PC-9 (cell line): Measurements from ENCODE around the gene RPS29. TPM values are rescaled to one million over a fixed set of nuclear protein-coding genes. Genes with fewer than 3 reads are reported as not detected.

ENCODE experiments used
- Bru-seq: library from RNA; stranded (reverse); fragments of 400-500 nt; gene quantifications from one replicate; lab custom pipeline; 2021; lab: Mats Ljungman, UMichigan
- BruChase-seq, 2 experiments: library from RNA; stranded (reverse); fragments of 400-500 nt; gene quantifications; one replicate each; lab custom pipeline; 2021; lab: Mats Ljungman, UMichigan
- BruUV-seq: library from RNA; stranded (reverse); fragments of 400-500 nt; replicated peaks from 2 replicates; lab custom pipeline; 2021; lab: Mats Ljungman, UMichigan
- CTCF ChIA-PET: fragments of 300-600 bp; sonication (Branson Sonifier 250); formaldehyde crosslinking; loops from one replicate; lab custom pipeline; 2022; ENCODE audit warnings: antibody characterized with exemption; lab: Charles Lee
- POLR2A ChIA-PET: fragments of 300-600 bp; sonication (Branson Sonifier 250); formaldehyde crosslinking; loops from one replicate; lab custom pipeline; 2022; ENCODE audit warnings: antibody characterized with exemption; ENCODE audit not compliant: unreplicated experiment; lab: Charles Lee
- DNase-seq, 2 experiments: peaks; one replicate each; pipeline versions ENCODE4 v3.0.0 to v3.0.0-alpha.2; 2015 to 2022; ENCODE audit warnings: mixed read lengths in 1 of 2
- H2AFZ ChIP-seq: fragments of 200-600 bp; sonication (generic); 2 replicates; pipeline ENCODE4 v1.8.1; 2017; ENCODE audit warnings: antibody characterized with exemption
- H3F3A ChIP-seq: fragments of 200-600 bp; sonication (generic); 2 replicates; pipeline ENCODE4 v1.8.1; 2017; ENCODE audit warnings: antibody characterized with exemption, mild to moderate bottlenecking, low read depth; ENCODE audit not compliant: insufficient read depth
- H3K27ac ChIP-seq: fragments of 200-600 bp; sonication (generic); 2 replicates; pipeline ENCODE4 v1.6.1; 2016; ENCODE audit warnings: mixed run types
- H3K27me3 ChIP-seq: fragments of 200-600 bp; sonication (generic); 2 replicates; pipeline ENCODE4 v1.6.1; 2016; ENCODE audit warnings: low read depth, mixed run types; ENCODE audit not compliant: insufficient read depth
- H3K36me3 ChIP-seq: fragments of 200-600 bp; sonication (generic); 2 replicates; pipeline ENCODE4 v1.6.1; 2016; ENCODE audit warnings: low read depth, mixed run types
- H3K4me1 ChIP-seq: fragments of 200-600 bp; sonication (generic); replicated peaks from 2 replicates; pipeline ENCODE4 v1.6.1; 2016; ENCODE audit warnings: mixed run types; ENCODE audit not compliant: insufficient read depth
- H3K4me2 ChIP-seq: fragments of 200-600 bp; sonication (generic); 2 replicates; pipeline ENCODE4 v1.6.1; 2017; ENCODE audit warnings: mixed run types
- H3K4me3 ChIP-seq: fragments of 200-600 bp; sonication (generic); 2 replicates; pipeline ENCODE4 v1.6.1; 2016; ENCODE audit warnings: mixed run types
- H3K79me2 ChIP-seq: fragments of 200-600 bp; sonication (generic); 2 replicates; pipeline ENCODE4 v1.6.1; 2017; ENCODE audit warnings: low read depth, mixed run types
- H3K9me2 ChIP-seq: fragments of 200-600 bp; sonication (generic); 2 replicates; pipeline ENCODE4 v1.8.1; 2017; ENCODE audit warnings: mild to moderate bottlenecking; ENCODE audit not compliant: insufficient read depth
- H3K9me3 ChIP-seq: fragments of 200-600 bp; sonication (generic); 2 replicates; pipeline ENCODE4 v1.8.1; 2016; ENCODE audit warnings: low read depth; ENCODE audit not compliant: insufficient read depth
- H4K20me1 ChIP-seq: fragments of 200-600 bp; sonication (generic); 2 replicates; pipeline ENCODE4 v1.8.1; 2017; ENCODE audit not compliant: insufficient read depth
- EZH2 ChIP-seq: fragments of 200-600 bp; sonication (generic); IDR thresholded peaks from 2 replicates; pipeline ENCODE4 v1.8.0; 2017; ENCODE audit warnings: antibody characterized with exemption, low read depth
- intact Hi-C: fragments of 100-400 bp; cut with micrococcal nuclease; formaldehyde crosslinking; loops from one replicate; pipeline ENCODE4 v1.10.0; 2022; ENCODE audit not compliant: unreplicated experiment
- long read RNA-seq: library from polyadenylated mRNA; stranded (forward); transcript quantifications from one replicate; pipeline ENCODE4 v2.0.0, GENCODE V29; 2022
- total RNA-seq: library from RNA; stranded (reverse); gene quantifications from 2 replicates; pipeline ENCODE4 v1.2.3, GENCODE V29; 2021
- TF ChIP-seq, protein P1 (sequence below): fragments of 200-600 bp; sonication (generic); conservative IDR thresholded peaks from 2 replicates; pipeline ENCODE4 v1.6.1; 2017; ENCODE audit warnings: mixed run types, antibody characterized with exemption, mild to moderate bottlenecking, moderate library complexity

RPS29 gene
- total RNA-seq = 1,018 and 1,294 TPM in 2 replicates
- Bru-seq, nascent RNA = percentile 96 among the genes with signal in this experiment
- BruChase-seq, experiment 1, labeled RNA remaining after a 2-hour chase = percentile 92 among the genes with signal in this experiment
- BruChase-seq, experiment 2, labeled RNA remaining after a 6-hour chase = percentile 77 among the genes with signal in this experiment
- long read RNA-seq, full-length matches to known transcripts = 1,084 of 1,088 reads
- long read RNA-seq, partial matches to known transcripts = 3 of 1,088 reads
- long read RNA-seq, other reads (novel, unspliced or antisense) = 1 of 1,088 reads

DNA sequence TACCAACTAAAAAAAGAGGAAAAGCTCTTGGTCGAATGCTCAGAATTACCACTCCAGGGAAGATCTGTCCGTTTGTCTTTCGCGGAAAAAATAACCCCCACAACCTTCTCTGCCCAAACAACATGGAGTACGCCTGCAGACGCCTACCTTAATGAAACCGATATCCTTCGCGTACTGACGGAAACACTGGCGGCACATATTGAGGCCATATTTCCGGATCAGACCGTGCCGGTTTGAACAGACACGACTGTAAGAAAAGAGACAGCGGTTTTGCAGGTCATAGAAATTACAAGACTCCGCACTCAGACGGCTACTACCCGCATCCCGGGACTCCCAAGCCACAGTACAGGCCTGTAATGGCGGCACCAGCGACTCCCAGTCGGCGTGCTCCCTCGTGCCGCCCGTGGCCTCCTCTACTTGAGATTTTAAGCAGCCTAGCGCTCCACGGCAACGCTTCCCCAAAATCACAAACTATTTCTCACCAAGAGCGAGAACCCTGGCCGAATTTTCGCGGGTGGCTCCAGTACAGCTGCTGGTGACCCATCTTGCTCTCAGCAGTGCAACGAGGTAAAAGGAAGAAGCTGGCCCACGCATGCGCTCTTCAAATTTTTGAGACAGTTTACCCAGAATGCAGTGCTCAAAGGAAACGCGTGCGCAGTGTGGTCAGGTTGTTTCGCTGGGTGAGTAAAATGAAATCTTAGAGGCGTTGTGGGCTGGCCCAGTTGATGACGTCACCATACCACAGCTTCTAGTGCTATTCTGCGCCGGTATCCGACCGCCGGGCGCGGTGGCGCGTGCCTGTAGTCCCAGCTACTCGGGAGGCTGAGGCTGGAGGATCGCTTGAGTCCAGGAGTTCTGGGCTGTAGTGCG is at the start of gene RPS29:
Gene RPS29, minus strand, starts transcription at position 578 of the 870 bp plus-strand sequence. Its CDS starts 34 bp downstream, at position 544.
- Histone ChIP-seq H2AFZ (peak within 1 kb of the TSS; percentile 69), H3K4me1 (peaks cover 32% of the 10 kb centered on the region), H3K79me2 (peaks cover 52% of the 10 kb centered on the region), H3K9me3 (no peaks in the 10 kb centered on the region), H3K4me2 (peak within 1 kb of the TSS; percentile 79), H3K27me3 (no peaks in the 10 kb centered on the region), H3F3A (peaks cover 60% of the 10 kb centered on the region), H3K9me2 (no peaks in the 10 kb centered on the region), H3K36me3 (peaks cover 42% of the 10 kb centered on the region), H4K20me1 (peaks cover 39% of the 10 kb centered on the region), H3K4me3 (peak within 1 kb of the TSS; percentile 97), H3K27ac (peak within 1 kb of the TSS; percentile 85)
- ChIA-PET POLR2A (interaction anchor here (0.5 to 0.8 kb wide), 5 partner anchors 34 to 1480 kb away, joined by 3 to 5 read pairs (median 4); partner anchors contain the start of genes MGAT2 and RPL36AL), CTCF (interaction anchor here (0.8 to 1.9 kb wide), 3 partner anchors 13 to 124 kb away, joined by 3 to 6 read pairs (median 6); partner anchors contain the start of genes LRR1, MGAT2 and RPL36AL)
- no TSS peak for BruUV-seq
- no peak for TF ChIP-seq EZH2
- TF ChIP-seq, protein P1, sequence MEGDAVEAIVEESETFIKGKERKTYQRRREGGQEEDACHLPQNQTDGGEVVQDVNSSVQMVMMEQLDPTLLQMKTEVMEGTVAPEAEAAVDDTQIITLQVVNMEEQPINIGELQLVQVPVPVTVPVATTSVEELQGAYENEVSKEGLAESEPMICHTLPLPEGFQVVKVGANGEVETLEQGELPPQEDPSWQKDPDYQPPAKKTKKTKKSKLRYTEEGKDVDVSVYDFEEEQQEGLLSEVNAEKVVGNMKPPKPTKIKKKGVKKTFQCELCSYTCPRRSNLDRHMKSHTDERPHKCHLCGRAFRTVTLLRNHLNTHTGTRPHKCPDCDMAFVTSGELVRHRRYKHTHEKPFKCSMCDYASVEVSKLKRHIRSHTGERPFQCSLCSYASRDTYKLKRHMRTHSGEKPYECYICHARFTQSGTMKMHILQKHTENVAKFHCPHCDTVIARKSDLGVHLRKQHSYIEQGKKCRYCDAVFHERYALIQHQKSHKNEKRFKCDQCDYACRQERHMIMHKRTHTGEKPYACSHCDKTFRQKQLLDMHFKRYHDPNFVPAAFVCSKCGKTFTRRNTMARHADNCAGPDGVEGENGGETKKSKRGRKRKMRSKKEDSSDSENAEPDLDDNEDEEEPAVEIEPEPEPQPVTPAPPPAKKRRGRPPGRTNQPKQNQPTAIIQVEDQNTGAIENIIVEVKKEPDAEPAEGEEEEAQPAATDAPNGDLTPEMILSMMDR = no peak
- DNase-seq = peak; percentile 95 to 97
- intact Hi-C loops = loop anchor here (2.0 to 10.0 kb wide), 4 partner anchors 36 to 121 kb away; partner anchors contain the start of genes DNAAF2, MGAT2 and RPL36AL

DNA sequence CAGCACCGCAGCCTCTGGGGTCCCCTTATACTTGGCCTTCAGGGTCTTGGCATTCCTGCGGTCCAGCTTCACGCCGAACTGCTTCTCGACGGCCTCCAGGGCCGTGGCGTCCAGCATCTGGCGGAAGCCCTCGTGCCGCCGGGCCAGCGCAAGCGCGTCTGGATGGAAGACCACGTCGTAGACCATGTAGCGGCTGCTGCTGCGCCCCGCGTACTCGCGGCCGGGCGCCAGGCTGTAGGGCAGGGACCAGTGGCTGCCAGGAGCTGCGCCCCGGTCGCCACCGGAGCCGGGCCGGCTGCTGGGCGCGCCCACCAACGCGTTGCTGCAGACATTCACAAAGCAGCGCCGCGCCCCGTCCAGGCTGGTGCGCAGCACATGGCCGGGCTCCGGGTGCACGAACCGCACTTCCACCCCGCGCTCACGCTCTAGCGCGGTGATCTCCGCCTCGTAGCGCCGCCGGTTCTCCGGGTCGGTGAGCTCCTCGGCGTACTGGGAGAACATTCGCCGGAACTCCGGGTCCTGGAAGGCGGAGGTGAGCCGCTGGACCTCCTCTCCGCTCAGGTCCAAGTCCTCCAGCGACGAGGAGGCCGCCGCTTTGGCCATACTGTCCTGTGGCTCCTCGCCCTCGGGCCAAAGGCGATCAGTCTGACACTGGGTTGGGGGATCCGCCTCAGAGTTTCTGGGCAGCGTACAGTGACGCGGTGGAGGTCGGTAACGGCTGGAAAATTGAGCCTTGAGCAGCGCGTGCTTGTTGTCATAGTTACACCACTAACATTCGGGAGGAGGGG is 48.6 kb upstream of the RPS29 start, which contains the start of gene DNAAF2:
Gene DNAAF2, minus strand, starts transcription at position 698 of the 788 bp plus-strand sequence. Its CDS starts 95 bp downstream, at position 603.
- CTCF ChIA-PET = interaction anchor here (0.7 to 1.2 kb wide), 3 partner anchors 15 to 139 kb away, joined by 3 to 10 read pairs (median 10); partner anchors contain the start of genes KLHDC2, MGAT2 and RPL36AL
- Histone ChIP-seq H3K9me3 (no peaks in the 10 kb centered on the region), H4K20me1 (peaks cover 28% of the 10 kb centered on the region), H3K79me2 (peaks cover 92% of the 10 kb centered on the region), H3F3A (peaks cover 38% of the 10 kb centered on the region), H3K9me2 (no peaks in the 10 kb centered on the region), H3K27ac (peak within 1 kb of the TSS; percentile 89), H3K4me2 (peak within 1 kb of the TSS; percentile 90), H3K27me3 (no peaks in the 10 kb centered on the region), H2AFZ (peak within 1 kb of the TSS; percentile 95), H3K4me1 (peaks cover 36% of the 10 kb centered on the region), H3K36me3 (peaks cover 29% of the 10 kb centered on the region), H3K4me3 (peak within 1 kb of the TSS; percentile 89)
- intact Hi-C loops = loop anchor here (1.0 to 5.0 kb wide), 5 partner anchors 48 to 473 kb away; partner anchors contain the start of genes NEMF and RPS29
- BruUV-seq = TSS peak; percentile 32
- peak; percentile 63 to 67 for DNase-seq
- TF ChIP-seq, protein P1 = 0 out of 2 replicates have a peak, but pooled peaks have one; percentile 7
- TF ChIP-seq EZH2 = no peak
- POLR2A ChIA-PET = interaction anchor here (0.6 to 1.1 kb wide), 5 partner anchors 45 to 277 kb away, joined by 3 to 9 read pairs (median 4); partner anchors contain the start of genes KLHDC1 and KLHDC2
